Tibial artery (tissue), 4 donors: Measurements from ENCODE around the gene ATP1A1.

Experiments
- DNase-seq, 2 donors: peaks; one replicate each; pipeline ENCODE4 v3.0.0-alpha.2; 2019
- H3K27ac ChIP-seq, 2 donors: fragments of 200-600 bp; sonication (generic) in 1 of 2; 1 replicate in 1 of 2; 2 replicates in 1 of 2; pipeline ENCODE4 v1.5.1; 2018 to 2019; ENCODE audit warnings: mild to moderate bottlenecking in 1 of 2
- H3K27me3 ChIP-seq, 2 donors: fragments of 200-600 bp; sonication (generic) in 1 of 2; one replicate each; pipeline versions ENCODE4 v1.5.1 to v1.6.0; 2016 to 2019
- H3K36me3 ChIP-seq, 3 donors: fragments of 200-600 bp; sonication (generic) in 2 of 3; one replicate each; pipeline ENCODE4 v1.5.1; 2016 to 2019; ENCODE audit warnings: mild to moderate bottlenecking in 2 of 3
- H3K4me1 ChIP-seq, 4 donors: fragments of 200-600 bp; sonication (generic) in 2 of 4; 1 replicate in 3 of 4; 2 replicates in 1 of 4; pipeline ENCODE4 v1.5.1; 2016 to 2019
- H3K4me3 ChIP-seq, 2 donors: fragments of 200-600 bp; sonication (generic) in 1 of 2; 1 replicate in 1 of 2; 2 replicates in 1 of 2; pipeline ENCODE4 v1.5.1; 2018 to 2019; ENCODE audit warnings: mild to moderate bottlenecking in 2 of 2
- H3K9me3 ChIP-seq, 3 donors: fragments of 200-600 bp; sonication (generic) in 1 of 3; one replicate each; pipeline ENCODE4 v1.5.1; 2016 to 2019
- intact Hi-C: fragments of 100-400 bp; cut with DNase I; formaldehyde crosslinking; loops from one replicate; pipeline ENCODE4 v1.15.0; 2023; ENCODE audit warnings: low total_unique reads
- TF ChIP-seq, protein P1 (sequence below), 2 experiments: fragments of 200-600 bp in 1 of 2; fragments of 450-650 bp in 1 of 2; IDR thresholded peaks; one replicate each; pipeline ENCODE4 v1.5.1; 2017 to 2019; ENCODE audit warnings: antibody characterized with exemption in 2 of 2, mild to moderate bottlenecking in 1 of 2, moderate library complexity in 1 of 2

Gene ATP1A1

GRCh38 chr1:116380499-116381242 is 7.6 kb downstream of the ATP1A1 start:
- H3K9me3 ChIP-seq = no peaks in the 10 kb centered on the region
- no peak overlapping the region for H3K4me3 ChIP-seq
- H3K4me1 ChIP-seq = peaks cover 5 to 84% (median 57%) of the 10 kb centered on the region in 4 donors
- H3K36me3 ChIP-seq = peaks cover 10 to 15% (median 12%) of the 10 kb centered on the region in 3 donors
- TF ChIP-seq, protein P1, sequence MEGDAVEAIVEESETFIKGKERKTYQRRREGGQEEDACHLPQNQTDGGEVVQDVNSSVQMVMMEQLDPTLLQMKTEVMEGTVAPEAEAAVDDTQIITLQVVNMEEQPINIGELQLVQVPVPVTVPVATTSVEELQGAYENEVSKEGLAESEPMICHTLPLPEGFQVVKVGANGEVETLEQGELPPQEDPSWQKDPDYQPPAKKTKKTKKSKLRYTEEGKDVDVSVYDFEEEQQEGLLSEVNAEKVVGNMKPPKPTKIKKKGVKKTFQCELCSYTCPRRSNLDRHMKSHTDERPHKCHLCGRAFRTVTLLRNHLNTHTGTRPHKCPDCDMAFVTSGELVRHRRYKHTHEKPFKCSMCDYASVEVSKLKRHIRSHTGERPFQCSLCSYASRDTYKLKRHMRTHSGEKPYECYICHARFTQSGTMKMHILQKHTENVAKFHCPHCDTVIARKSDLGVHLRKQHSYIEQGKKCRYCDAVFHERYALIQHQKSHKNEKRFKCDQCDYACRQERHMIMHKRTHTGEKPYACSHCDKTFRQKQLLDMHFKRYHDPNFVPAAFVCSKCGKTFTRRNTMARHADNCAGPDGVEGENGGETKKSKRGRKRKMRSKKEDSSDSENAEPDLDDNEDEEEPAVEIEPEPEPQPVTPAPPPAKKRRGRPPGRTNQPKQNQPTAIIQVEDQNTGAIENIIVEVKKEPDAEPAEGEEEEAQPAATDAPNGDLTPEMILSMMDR (IDR thresholded peaks at IDR 0.05) = no peak
- H3K27ac ChIP-seq = peak overlapping the region; percentile 34 to 98
- no peaks in the 10 kb centered on the region for H3K27me3 ChIP-seq
- intact Hi-C loops = no loop called here
- no peak for DNase-seq

DNA sequence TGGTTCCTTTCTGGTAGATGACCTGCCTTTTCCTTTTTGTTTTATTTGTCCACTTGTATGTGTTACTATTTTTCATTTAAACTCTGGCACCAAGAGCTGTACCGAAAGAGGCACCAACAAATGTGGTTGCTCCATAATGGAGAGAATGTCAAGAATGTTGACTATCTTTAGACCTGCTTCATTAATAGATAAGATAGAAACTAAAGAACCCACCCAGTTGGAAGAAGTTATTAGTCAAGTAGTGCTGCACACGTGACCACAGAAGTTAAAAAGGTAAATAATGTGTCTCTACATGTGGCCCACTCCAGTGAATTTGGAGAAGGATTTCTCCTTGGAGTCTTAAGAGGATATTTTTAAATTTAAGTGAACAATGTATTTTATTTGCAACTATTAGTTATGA is 9.3 kb downstream of the ATP1A1 start:
- no peak for DNase-seq
- TF ChIP-seq, protein P1 (IDR thresholded peaks at IDR 0.05) = no peak
- Histone ChIP-seq H3K9me3 (no peaks in the 10 kb centered on the region), H3K4me1 (peaks cover 5 to 67% (median 43%) of the 10 kb centered on the region in 4 donors), H3K4me3 (no peak overlapping the region), H3K36me3 (peaks cover 25 to 31% (median 29%) of the 10 kb centered on the region in 3 donors), H3K27me3 (no peaks in the 10 kb centered on the region), H3K27ac (peak overlapping the region in 1 of 2 donors; percentile 6)
- intact Hi-C loops = no loop called here

- H3K4me1 ChIP-seq = peaks cover 5 to 63% (median 38%) of the 10 kb centered on the region in 4 donors
- H3K36me3 ChIP-seq = peaks cover 32 to 37% (median 35%) of the 10 kb centered on the region in 3 donors
- no peaks in the 10 kb centered on the region for H3K9me3 ChIP-seq
- H3K4me3 ChIP-seq = no peak overlapping the region
- H3K27me3 ChIP-seq = no peaks in the 10 kb centered on the region
- no peak for DNase-seq
- TF ChIP-seq, protein P1 (IDR thresholded peaks at IDR 0.05) = no peak
- intact Hi-C loops = no loop called here
- H3K27ac ChIP-seq = peak overlapping the region in 1 of 2 donors; percentile 6
These were observed 9.9 kb downstream of the ATP1A1 start for GRCh38 chr1:116382857-116383483.

DNA sequence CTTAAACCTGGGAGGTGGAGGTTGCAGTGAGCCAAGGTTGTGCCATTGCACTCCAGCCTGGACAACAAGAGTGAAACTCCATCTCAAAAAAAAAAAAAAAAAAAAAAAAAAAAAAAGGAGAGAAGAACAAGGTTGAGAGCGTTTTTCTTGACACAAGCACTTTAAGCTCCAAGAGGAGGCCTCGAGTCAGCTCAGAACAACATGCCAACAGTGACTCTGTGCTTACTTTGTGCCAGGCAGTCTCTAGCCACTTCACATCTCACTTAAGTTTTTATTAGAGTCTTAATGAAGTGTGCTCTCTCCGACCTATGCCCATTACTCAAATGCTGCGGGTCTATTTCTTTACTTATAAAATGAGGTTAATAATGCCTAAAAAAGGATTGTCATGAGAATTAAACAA is 13.0 kb downstream of the ATP1A1 start:
- intact Hi-C loops = no loop called here
- Histone ChIP-seq H3K27me3 (no peaks in the 10 kb centered on the region), H3K4me1 (peaks cover 0 to 32% (median 12%) of the 10 kb centered on the region in 4 donors), H3K9me3 (no peaks in the 10 kb centered on the region), H3K27ac (no peak overlapping the region), H3K36me3 (peaks cover 62 to 68% (median 66%) of the 10 kb centered on the region in 3 donors), H3K4me3 (no peak overlapping the region)
- DNase-seq = no peak
- TF ChIP-seq, protein P1 (IDR thresholded peaks at IDR 0.05) = no peak

GRCh38 chr1:116387551-116387950 is 14.5 kb downstream of the ATP1A1 start:
- H3K9me3 ChIP-seq = no peaks in the 10 kb centered on the region
- H3K4me1 ChIP-seq = peaks cover 0 to 17% (median 8%) of the 10 kb centered on the region in 4 donors
- intact Hi-C loops = no loop called here
- TF ChIP-seq, protein P1 (IDR thresholded peaks at IDR 0.05) = no peak
- no peaks in the 10 kb centered on the region for H3K27me3 ChIP-seq
- DNase-seq = no peak
- H3K4me3 ChIP-seq = no peak overlapping the region
- no peak overlapping the region for H3K27ac ChIP-seq
- peaks cover 77 to 83% (median 81%) of the 10 kb centered on the region in 3 donors for H3K36me3 ChIP-seq
